HepG2 (cell line): ENCODE data around the gene PAPSS1. TPM values are rescaled to one million over a fixed set of nuclear protein-coding genes. Genes with fewer than 3 reads are reported as not detected.

Experiments used
- ATAC-seq: fragments of 200-7000 bp; cut with Tn5 transposase; 3 replicates; pipeline ENCODE4 v1.9.1; 2020; ENCODE audit warnings: mild to moderate bottlenecking, moderate library complexity
- BruUV-seq: library from RNA; stranded (reverse); fragments of 400-500 nt; replicated peaks from 2 replicates; lab custom pipeline; 2021; lab: Mats Ljungman, UMichigan
- CTCF ChIA-PET: fragments of 300-600 bp; formaldehyde crosslinking; extraction: SDS; loops from one replicate; lab custom pipeline; 2021; ENCODE audit warnings: low total read pairs, inconsistent platforms, low intra/inter-chr PET ratio; lab: Yijun Ruan, JAX
- POLR2A ChIA-PET: fragments of 350-600 bp; sonication (Branson Sonifier 250); formaldehyde crosslinking; loops from one replicate; lab custom pipeline; 2020; ENCODE audit warnings: antibody characterized with exemption, inconsistent platforms; lab: Yijun Ruan, JAX
- DNase-seq: peaks from one replicate; pipeline ENCODE4 v3.0.0-alpha.2; 2015; ENCODE audit warnings: low spot score
- FAIRE-seq: peaks from 3 replicates; lab custom pipeline; 2011; peaks lifted over from hg19 to GRCh38; lab: Jason Lieb, UNC
- H2AFZ ChIP-seq: one replicate; pipeline ENCODE4 v1.6.1; 2011; ENCODE audit warnings: low read length, inconsistent platforms
- H3K27ac ChIP-seq: fragments of 300-600 bp; 3 replicates; pipeline ENCODE4 v1.8.0; 2011; ENCODE audit warnings: mixed run types, mild to moderate bottlenecking, mixed read lengths, low read length, inconsistent platforms; ENCODE audit not compliant: insufficient read depth; ENCODE audit errors: extremely low read length
- H3K27me3 ChIP-seq, 2 experiments: fragments of 200-600 bp in 1 of 2; 2 replicates in 1 of 2; 3 replicates in 1 of 2; pipeline versions ENCODE4 v1.6.0 to v1.8.0; 2011; ENCODE audit warnings: low read length in 2 of 2, mild to moderate bottlenecking in 2 of 2, moderate library complexity in 2 of 2, inconsistent platforms in 1 of 2; ENCODE audit not compliant: insufficient read depth in 2 of 2, control insufficient read depth in 1 of 2
- H3K36me3 ChIP-seq, 2 experiments: fragments of 200-600 bp in 1 of 2; replicated peaks in 1 of 2; 2 replicates in 1 of 2; 3 replicates in 1 of 2; pipeline versions ENCODE4 v1.5.1 to v1.8.0; 2011; ENCODE audit warnings: low read length in 2 of 2, inconsistent platforms in 1 of 2; ENCODE audit not compliant: insufficient read depth in 2 of 2, control insufficient read depth in 1 of 2
- H3K4me1 ChIP-seq: 2 replicates; pipeline ENCODE4 v1.5.1; 2012; ENCODE audit warnings: low read length, inconsistent platforms; ENCODE audit not compliant: insufficient read depth
- H3K4me2 ChIP-seq: 2 replicates; pipeline ENCODE4 v1.6.0; 2011; ENCODE audit warnings: low read depth, low read length, inconsistent platforms
- H3K4me3 ChIP-seq, 3 experiments: fragments of 200-600 bp in 1 of 3; sonication (generic), shearing (Covaris generic) in 1 of 3; replicated peaks in 1 of 3; 2 replicates each; pipeline ENCODE4 v1.5.1; 2011 to 2016; ENCODE audit warnings: low read length in 3 of 3, inconsistent platforms in 2 of 3, low read depth in 2 of 3, mild to moderate bottlenecking in 2 of 3, control low read depth in 1 of 3, mixed read lengths in 1 of 3; ENCODE audit not compliant: insufficient read depth in 1 of 3
- H3K79me2 ChIP-seq: one replicate; pipeline ENCODE4 v1.6.1; 2011; ENCODE audit warnings: low read length, inconsistent platforms; ENCODE audit not compliant: insufficient read depth
- H3K9ac ChIP-seq: 2 replicates; pipeline ENCODE4 v1.6.0; 2011; ENCODE audit warnings: mild to moderate bottlenecking, low read depth, low read length, inconsistent platforms; ENCODE audit not compliant: insufficient read depth
- H3K9me3 ChIP-seq: 2 replicates; pipeline ENCODE4 v1.5.1; 2012; ENCODE audit warnings: mild to moderate bottlenecking, low read length
- H4K20me1 ChIP-seq: 2 replicates; pipeline ENCODE4 v1.6.0; 2011; ENCODE audit warnings: inconsistent platforms, mild to moderate bottlenecking, low read length, moderate library complexity; ENCODE audit not compliant: insufficient read depth
- ELF3 ChIP-seq: IDR thresholded peaks from 2 replicates; pipeline ENCODE4 v1.6.1; 2016; ENCODE audit warnings: missing genetic modification reagents, missing compliant biosample characterization
- GPN1 ChIP-seq: sonication (generic); formaldehyde crosslinking; IDR thresholded peaks from 2 replicates; pipeline ENCODE4 v1.5.1; 2020; ENCODE audit warnings: missing genetic modification reagents, borderline replicate concordance
- KDM5B ChIP-seq: sonication (generic); formaldehyde crosslinking; IDR thresholded peaks from 2 replicates; pipeline ENCODE4 v1.4.0; 2020; ENCODE audit warnings: missing genetic modification reagents, mild to moderate bottlenecking, borderline replicate concordance
- TOPORS ChIP-seq: sonication (generic); formaldehyde crosslinking; IDR thresholded peaks from 2 replicates; pipeline ENCODE4 v1.8.0; 2023; ENCODE audit warnings: mild to moderate bottlenecking, missing genetic modification reagents
- ZBTB8A ChIP-seq: sonication (generic); formaldehyde crosslinking; IDR thresholded peaks from 2 replicates; pipeline ENCODE4 v1.4.0; 2020; ENCODE audit warnings: mild to moderate bottlenecking, low read depth, missing genetic modification reagents, borderline replicate concordance
- ZNF501 ChIP-seq: sonication (generic); formaldehyde crosslinking; IDR thresholded peaks from 2 replicates; pipeline ENCODE4 v1.5.1; 2020; ENCODE audit warnings: mild to moderate bottlenecking, moderate library complexity, missing genetic modification reagents
- ZUFSP ChIP-seq: sonication (generic); formaldehyde crosslinking; IDR thresholded peaks from 2 replicates; pipeline ENCODE4 v1.9.0; 2021; ENCODE audit warnings: missing genetic modification reagents, mild to moderate bottlenecking, borderline replicate concordance
- WGBS: methylation state at CpG from one replicate; pipeline ENCODE4 v1.1.6; 2017; ENCODE audit warnings: low lambda C conversion rate; 5-methylcytosine and 5-hydroxymethylcytosine counted together
- in situ Hi-C: cut with HindIII; loops from 2 replicates; pipeline ENCODE4 v1.10.0; 2017; ENCODE audit warnings: low pct_unique_long_range_greater_than_20kb; ENCODE audit not compliant: extremely low pct_ligation_motif_present
- intact Hi-C: fragments of 100-400 bp; cut with micrococcal nuclease; formaldehyde crosslinking; loops from one replicate; pipeline ENCODE4 v1.10.0; 2022; ENCODE audit not compliant: unreplicated experiment
- polyA plus RNA-seq, 8 experiments: library from polyadenylated mRNA; depleted of rRNA in 3 of 8; stranded (reverse) in 7 of 8; unstranded in 1 of 8; fragments of >200 nt; fragmentation: Illumina TruSeq in 4 of 8; extraction: Trizol in 4 of 8; gene quantifications; 2 replicates each; pipeline versions ENCODE4 v1.2.1 to v1.2.3, GENCODE V29; 2011 to 2016; ENCODE audit warnings: low read depth in 4 of 8, missing spikeins in 1 of 8, mixed read lengths in 1 of 8; ENCODE audit not compliant: insufficient read depth in 1 of 8
- total RNA-seq, 5 experiments: library from RNA; depleted of rRNA; stranded (reverse); fragments of >200 nt; fragmentation: Illumina TruSeq; extraction: Trizol; gene quantifications; 2 replicates each; pipeline ENCODE4 v1.2.3, GENCODE V29; 2016; ENCODE audit warnings: low read depth in 1 of 5
- TF ChIP-seq, protein P1 (sequence below): sonication (generic); formaldehyde crosslinking; IDR thresholded peaks from 2 replicates; pipeline ENCODE4 v1.4.0; 2020; ENCODE audit warnings: mild to moderate bottlenecking, missing genetic modification reagents
- TF ChIP-seq, protein P2 (sequence below): sonication (generic); formaldehyde crosslinking; IDR thresholded peaks from 2 replicates; pipeline ENCODE4 v1.8.0; 2022; ENCODE audit warnings: missing genetic modification reagents, mild to moderate bottlenecking, borderline replicate concordance

The PAPSS1 gene
- total and polyA plus RNA-seq, 2 of the 13 experiments (the other 11 are each of a cell fraction or from before 2014, with no cell fraction given), result 105 to 126 TPM

GRCh38 chr4:107746161-107746560 is 26.1 kb upstream of the PAPSS1 start:
- Histone ChIP-seq H3K4me2 (no peak overlapping the region), H3K79me2 (no peaks in the 10 kb centered on the region), H3K27me3 (0 out of 5 replicates have a peak, but pooled peaks cover 0 to 1% of the 10 kb centered on the region in 2 experiments), H2AFZ (no peak overlapping the region), H3K9me3 (no peaks in the 10 kb centered on the region), H3K27ac (no peak overlapping the region), H3K9ac (no peak overlapping the region), H3K4me3 (no peak overlapping the region), H4K20me1 (no peaks in the 10 kb centered on the region), H3K4me1 (peaks cover 6% of the 10 kb centered on the region; the same call in 1 of the 2 replicates), H3K36me3 (no peaks in the 10 kb centered on the region)
- 22% methylated on average over 1 of the region's 1 CpG for WGBS
- intact Hi-C loops (no loop called here), in situ Hi-C loops (no loop called here)
- ATAC-seq, result no peak
- ChIA-PET POLR2A (no interaction called here), CTCF (no interaction called here)
- BruUV-seq, result no TSS peak
- DNase-seq, result no peak
- no peak for FAIRE-seq
- TF ChIP-seq ELF3 (CRISPR knock-in tag) (no peak), KDM5B (CRISPR knock-in tag) (no peak), ZBTB8A (no peak), ZUFSP (CRISPR knock-in tag) (no peak), GPN1 (no peak), ZNF501 (CRISPR knock-in tag) (no peak), TOPORS (CRISPR knock-in tag) (no peak)
- TF ChIP-seq, protein P1, sequence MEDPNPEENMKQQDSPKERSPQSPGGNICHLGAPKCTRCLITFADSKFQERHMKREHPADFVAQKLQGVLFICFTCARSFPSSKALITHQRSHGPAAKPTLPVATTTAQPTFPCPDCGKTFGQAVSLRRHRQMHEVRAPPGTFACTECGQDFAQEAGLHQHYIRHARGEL (CRISPR knock-in tag), result no peak
- TF ChIP-seq, protein P2, sequence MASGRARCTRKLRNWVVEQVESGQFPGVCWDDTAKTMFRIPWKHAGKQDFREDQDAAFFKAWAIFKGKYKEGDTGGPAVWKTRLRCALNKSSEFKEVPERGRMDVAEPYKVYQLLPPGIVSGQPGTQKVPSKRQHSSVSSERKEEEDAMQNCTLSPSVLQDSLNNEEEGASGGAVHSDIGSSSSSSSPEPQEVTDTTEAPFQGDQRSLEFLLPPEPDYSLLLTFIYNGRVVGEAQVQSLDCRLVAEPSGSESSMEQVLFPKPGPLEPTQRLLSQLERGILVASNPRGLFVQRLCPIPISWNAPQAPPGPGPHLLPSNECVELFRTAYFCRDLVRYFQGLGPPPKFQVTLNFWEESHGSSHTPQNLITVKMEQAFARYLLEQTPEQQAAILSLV (CRISPR knock-in tag), result no peak
